Tibial artery (tissue), 4 donors: ENCODE results near the gene PMF1.

Experiments used
- DNase-seq, 2 donors: peaks; one replicate each; pipeline ENCODE4 v3.0.0-alpha.2; 2019
- H3K27ac ChIP-seq, 2 donors: fragments of 200-600 bp; sonication (generic) in 1 of 2; 1 replicate in 1 of 2; 2 replicates in 1 of 2; pipeline ENCODE4 v1.5.1; 2018 to 2019; ENCODE audit warnings: mild to moderate bottlenecking in 1 of 2
- H3K27me3 ChIP-seq, 2 donors: fragments of 200-600 bp; sonication (generic) in 1 of 2; one replicate each; pipeline versions ENCODE4 v1.5.1 to v1.6.0; 2016 to 2019
- H3K36me3 ChIP-seq, 3 donors: fragments of 200-600 bp; sonication (generic) in 2 of 3; one replicate each; pipeline ENCODE4 v1.5.1; 2016 to 2019; ENCODE audit warnings: mild to moderate bottlenecking in 2 of 3
- H3K4me1 ChIP-seq, 4 donors: fragments of 200-600 bp; sonication (generic) in 2 of 4; 1 replicate in 3 of 4; 2 replicates in 1 of 4; pipeline ENCODE4 v1.5.1; 2016 to 2019
- H3K4me3 ChIP-seq, 2 donors: fragments of 200-600 bp; sonication (generic) in 1 of 2; 1 replicate in 1 of 2; 2 replicates in 1 of 2; pipeline ENCODE4 v1.5.1; 2018 to 2019; ENCODE audit warnings: mild to moderate bottlenecking in 2 of 2
- H3K9me3 ChIP-seq, 3 donors: fragments of 200-600 bp; sonication (generic) in 1 of 3; one replicate each; pipeline ENCODE4 v1.5.1; 2016 to 2019
- CTCF ChIP-seq, 2 experiments: fragments of 200-600 bp in 1 of 2; fragments of 450-650 bp in 1 of 2; IDR thresholded peaks; one replicate each; pipeline ENCODE4 v1.5.1; 2017 to 2019; ENCODE audit warnings: antibody characterized with exemption in 2 of 2, mild to moderate bottlenecking in 1 of 2, moderate library complexity in 1 of 2
- intact Hi-C: fragments of 100-400 bp; cut with DNase I; formaldehyde crosslinking; loops from one replicate; pipeline ENCODE4 v1.15.0; 2023; ENCODE audit warnings: low total_unique reads

The PMF1 gene

GRCh38 chr1:156212833-156213643 is at the start of gene PMF1:
Gene PMF1 (plus strand): TSS chr1:156213007. CDS start chr1:156213016, 9 bp downstream.
- peaks cover 13 to 34% (median 18%) of the 10 kb centered on the region in 3 donors for H3K36me3 ChIP-seq
- peak within 1 kb of the TSS; percentile 56 to 64 for H3K4me3 ChIP-seq
- peaks cover 0 to 26% (median 19%) of the 10 kb centered on the region in 4 donors for H3K4me1 ChIP-seq
- H3K9me3 ChIP-seq = no peaks in the 10 kb centered on the region
- no peak for TF ChIP-seq CTCF (IDR thresholded peaks at IDR 0.05)
- peak; percentile 98 to 99 for DNase-seq
- peak within 1 kb of the TSS; percentile 86 to 89 for H3K27ac ChIP-seq
- no peaks in the 10 kb centered on the region for H3K27me3 ChIP-seq
- intact Hi-C loops = loop anchor here (1.0 to 5.0 kb wide), 2 partner anchors 19 to 66 kb away; partner anchors contain the start of gene SLC25A44

- H3K4me1 ChIP-seq = peaks cover 0 to 20% (median 5%) of the 10 kb centered on the region in 4 donors
These were observed 49.1 kb upstream of the PMF1 start for GRCh38 chr1:156163712-156164111.

GRCh38 chr1:156164125-156164831 is 48.5 kb upstream of the PMF1 start:
- Histone ChIP-seq H3K9me3 (no peaks in the 10 kb centered on the region), H3K4me3 (no peak overlapping the region), H3K4me1 (peaks cover 0 to 20% (median 5%) of the 10 kb centered on the region in 4 donors), H3K27me3 (no peaks in the 10 kb centered on the region), H3K36me3 (no peaks in the 10 kb centered on the region), H3K27ac (no peak overlapping the region)
- intact Hi-C loops = no loop called here
- TF ChIP-seq CTCF (IDR thresholded peaks at IDR 0.05) = no peak
- DNase-seq = no peak

More at GRCh38 chr1:156163712-156164111, 49.1 kb upstream of the PMF1 start:
- H3K27ac ChIP-seq = no peak overlapping the region
- H3K9me3 ChIP-seq = no peaks in the 10 kb centered on the region
- intact Hi-C loops = no loop called here
- no peak for TF ChIP-seq CTCF (IDR thresholded peaks at IDR 0.05)
- no peak overlapping the region for H3K4me3 ChIP-seq
- peaks cover 0 to 1% (median 0%) of the 10 kb centered on the region in 3 donors for H3K36me3 ChIP-seq
- no peak for DNase-seq
- H3K27me3 ChIP-seq = no peaks in the 10 kb centered on the region

GRCh38 chr1:156165083-156165482 is 47.7 kb upstream of the PMF1 start:
- Histone ChIP-seq H3K36me3 (no peaks in the 10 kb centered on the region), H3K4me3 (no peak overlapping the region), H3K27ac (no peak overlapping the region), H3K9me3 (no peaks in the 10 kb centered on the region), H3K4me1 (peaks cover 0 to 19% (median 5%) of the 10 kb centered on the region in 4 donors), H3K27me3 (no peaks in the 10 kb centered on the region)
- intact Hi-C loops = no loop called here
- DNase-seq = no peak
- TF ChIP-seq CTCF (IDR thresholded peaks at IDR 0.05) = no peak

- no peaks in the 10 kb centered on the region for H3K9me3 ChIP-seq
- no peak for TF ChIP-seq CTCF (IDR thresholded peaks at IDR 0.05)
- H3K27ac ChIP-seq = no peak overlapping the region
- H3K36me3 ChIP-seq = peaks cover 0 to 2% (median 0%) of the 10 kb centered on the region in 3 donors
- no peaks in the 10 kb centered on the region for H3K27me3 ChIP-seq
- no peak for DNase-seq
- no peaks in the 10 kb centered on the region for H3K4me1 ChIP-seq
- intact Hi-C loops = no loop called here
- H3K4me3 ChIP-seq = no peak overlapping the region
These were observed 45.3 kb upstream of the PMF1 start for GRCh38 chr1:156167536-156167935.
